Astrocyte of the cerebellum (primary cell): ENCODE results near the gene AAGAB.

Experiments used
- DNase-seq: peaks from one replicate; pipeline ENCODE4 v3.0.0-alpha.2; 2011; ENCODE audit warnings: low read depth
- H3K4me3 ChIP-seq: 2 replicates; pipeline ENCODE4 v1.5.1; 2011; ENCODE audit warnings: mild to moderate bottlenecking, low read depth, low read length, moderate library complexity
- CTCF ChIP-seq: IDR thresholded peaks from 2 replicates; pipeline ENCODE4 v1.5.1; 2012; ENCODE audit warnings: low read length, low read depth, moderate library complexity, mild to moderate bottlenecking; ENCODE audit errors: missing control alignments
- in situ Hi-C: cut with HindIII; loops from 2 replicates; pipeline ENCODE4 v1.10.0; 2017; ENCODE audit warnings: low sequenced_read_pairs

AAGAB gene

GRCh38 chr15:67168694-67169093, 85.8 kb downstream of the AAGAB start:
- TF ChIP-seq CTCF: no peak
- in situ Hi-C loops: no loop called here
- no peak for DNase-seq
- H3K4me3 ChIP-seq: peak overlapping the region; percentile 7

GRCh38 chr15:67167091-67167490, 87.4 kb downstream of the AAGAB start:
- TF ChIP-seq CTCF: no peak
- H3K4me3 ChIP-seq: no peak overlapping the region
- no peak for DNase-seq
- in situ Hi-C loops: no loop called here

GRCh38 chr15:67166280-67167009, 88.0 kb downstream of the AAGAB start:
- TF ChIP-seq CTCF: no peak
- no peak for DNase-seq
- in situ Hi-C loops: no loop called here
- no peak overlapping the region for H3K4me3 ChIP-seq

- peak; percentile 96 for DNase-seq
- TF ChIP-seq CTCF: no peak
- in situ Hi-C loops: no loop called here
- H3K4me3 ChIP-seq: no peak overlapping the region
Observed at GRCh38 chr15:67165254-67166253, 88.9 kb downstream of the AAGAB start.

GRCh38 chr15:67164811-67165253, 89.6 kb downstream of the AAGAB start:
- in situ Hi-C loops: no loop called here
- DNase-seq: no peak
- TF ChIP-seq CTCF: peak; percentile 11
- H3K4me3 ChIP-seq: no peak overlapping the region

GRCh38 chr15:67164401-67164791, 90.1 kb downstream of the AAGAB start:
- no peak for DNase-seq
- no peak overlapping the region for H3K4me3 ChIP-seq
- in situ Hi-C loops: no loop called here
- no peak for TF ChIP-seq CTCF
